Embryonic facial prominence (tissue), 1 donor: ENCODE results near the gene EFCC1.

Experiments used
- DNase-seq: peaks from one replicate; pipeline ENCODE4 v3.0.0-alpha.2; 2016; ENCODE audit errors: extremely low spot score

The EFCC1 gene, protein sequence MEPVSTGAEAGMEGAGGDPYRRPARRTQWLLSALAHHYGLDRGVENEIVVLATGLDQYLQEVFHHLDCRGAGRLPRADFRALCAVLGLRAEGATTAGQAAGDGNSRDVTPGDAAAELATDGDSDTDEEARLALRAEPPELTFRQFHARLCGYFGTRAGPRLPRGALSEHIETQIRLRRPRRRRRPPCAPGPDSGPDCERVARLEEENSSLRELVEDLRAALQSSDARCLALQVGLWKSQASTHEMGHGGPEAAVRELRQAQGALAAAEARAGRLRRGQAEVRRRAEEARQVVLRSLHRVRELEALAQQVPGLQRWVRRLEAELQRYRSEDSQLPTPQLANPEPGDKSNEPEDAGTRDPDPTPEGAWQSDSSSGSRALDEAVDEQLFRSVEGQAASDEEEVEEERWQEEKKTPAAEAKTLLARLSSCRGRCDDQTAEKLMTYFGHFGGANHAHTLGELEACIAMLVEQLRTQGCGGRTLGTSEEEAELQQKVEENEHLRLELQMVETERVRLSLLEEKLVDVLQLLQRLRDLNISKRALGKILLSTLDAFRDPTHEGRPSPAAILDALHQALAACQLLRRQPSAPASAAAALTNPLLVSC

DNA sequence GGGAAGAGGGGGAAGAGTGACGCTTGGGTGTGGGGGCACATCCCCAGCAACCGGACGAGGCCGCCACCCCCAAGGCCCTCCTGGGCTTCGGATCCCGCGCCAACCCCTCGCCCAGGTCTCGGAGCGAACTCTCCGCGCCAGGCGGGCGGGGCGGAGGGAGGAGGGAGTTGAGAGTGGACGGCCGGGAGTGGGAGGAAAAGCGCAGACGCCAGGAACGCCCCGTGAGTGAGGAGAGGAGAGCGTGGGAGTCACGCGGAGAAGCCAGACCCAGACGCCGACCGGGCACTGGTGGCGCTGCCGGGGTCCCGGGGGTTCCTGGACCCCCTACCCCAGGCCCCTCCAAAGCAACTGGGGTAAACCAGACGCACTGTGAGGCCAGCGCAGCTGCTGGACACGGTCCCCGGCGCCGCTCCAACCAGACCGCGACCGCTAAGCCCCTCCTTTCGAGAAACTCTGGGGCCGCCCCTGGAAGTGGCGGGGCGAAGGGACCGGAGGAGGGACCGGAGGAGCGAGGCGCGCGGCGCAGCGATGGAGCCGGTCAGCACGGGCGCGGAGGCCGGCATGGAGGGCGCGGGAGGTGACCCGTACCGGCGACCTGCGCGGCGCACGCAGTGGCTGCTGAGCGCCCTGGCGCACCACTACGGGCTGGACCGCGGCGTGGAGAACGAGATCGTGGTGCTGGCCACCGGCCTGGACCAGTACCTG lies at the start of gene EFCC1:
Gene EFCC1 (plus strand): TSS at position 204 of the 705 bp plus-strand sequence. CDS start 325 bp downstream, at position 529.
- DNase-seq = no peak

DNA sequence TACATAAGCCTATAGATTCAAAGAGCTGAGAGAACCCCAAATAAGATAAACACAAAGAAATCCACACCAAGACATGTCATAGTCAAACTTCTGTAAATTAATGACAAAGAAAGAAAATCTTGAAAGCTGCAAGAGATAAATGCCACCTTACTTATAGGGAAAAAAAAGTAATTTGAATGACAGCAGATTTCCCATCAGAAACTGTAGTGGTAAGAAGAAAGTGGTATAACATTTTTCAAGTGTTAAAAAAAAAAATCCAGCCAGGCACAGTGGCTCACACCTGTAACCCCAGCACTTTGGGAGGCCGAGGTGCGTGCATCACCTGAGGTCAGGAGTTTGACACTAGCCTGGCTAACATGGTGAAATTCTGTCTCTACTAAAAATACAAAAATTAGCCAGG lies 44.7 kb upstream of the EFCC1 start:
- DNase-seq = no peak

DNA sequence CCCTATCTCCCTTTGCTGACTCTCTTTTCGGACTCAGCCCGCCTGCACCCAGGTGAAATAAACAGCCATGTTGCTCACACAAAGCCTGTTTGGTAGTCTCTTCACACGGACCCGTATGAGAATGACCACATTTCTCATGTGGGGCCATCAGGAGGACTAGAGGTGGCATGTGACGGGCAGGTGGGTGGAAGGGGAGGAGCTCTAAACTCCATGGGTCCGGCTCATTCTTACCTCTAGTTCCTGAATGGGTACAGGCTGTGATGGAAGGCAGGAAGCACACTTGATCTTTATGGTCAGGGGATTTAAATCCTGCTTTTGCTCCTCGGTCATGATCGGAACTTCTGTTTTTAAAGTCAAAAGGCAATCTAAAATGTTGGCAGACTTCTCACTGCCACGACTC lies 35.8 kb upstream of the EFCC1 start:
- DNase-seq = no peak

DNA sequence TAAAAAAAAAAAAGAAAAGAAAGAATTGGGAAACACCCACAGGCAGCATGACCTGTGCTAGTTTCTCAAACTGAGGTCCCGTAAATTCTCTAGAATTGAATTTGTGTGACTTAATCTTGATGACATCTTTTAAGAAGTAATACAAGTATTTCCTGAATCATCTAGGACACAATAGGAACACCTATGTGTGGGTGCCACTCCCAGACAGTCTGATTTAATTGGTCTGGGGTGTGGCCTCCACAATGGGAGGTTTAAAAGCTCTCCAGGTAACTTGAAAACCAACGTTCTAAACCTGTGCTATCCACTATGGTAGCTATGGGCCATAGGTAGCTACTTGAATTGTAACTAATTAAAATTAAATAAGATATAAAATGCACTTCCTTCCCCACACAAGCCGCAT lies 35.3 kb upstream of the EFCC1 start:
- DNase-seq = no peak

DNA sequence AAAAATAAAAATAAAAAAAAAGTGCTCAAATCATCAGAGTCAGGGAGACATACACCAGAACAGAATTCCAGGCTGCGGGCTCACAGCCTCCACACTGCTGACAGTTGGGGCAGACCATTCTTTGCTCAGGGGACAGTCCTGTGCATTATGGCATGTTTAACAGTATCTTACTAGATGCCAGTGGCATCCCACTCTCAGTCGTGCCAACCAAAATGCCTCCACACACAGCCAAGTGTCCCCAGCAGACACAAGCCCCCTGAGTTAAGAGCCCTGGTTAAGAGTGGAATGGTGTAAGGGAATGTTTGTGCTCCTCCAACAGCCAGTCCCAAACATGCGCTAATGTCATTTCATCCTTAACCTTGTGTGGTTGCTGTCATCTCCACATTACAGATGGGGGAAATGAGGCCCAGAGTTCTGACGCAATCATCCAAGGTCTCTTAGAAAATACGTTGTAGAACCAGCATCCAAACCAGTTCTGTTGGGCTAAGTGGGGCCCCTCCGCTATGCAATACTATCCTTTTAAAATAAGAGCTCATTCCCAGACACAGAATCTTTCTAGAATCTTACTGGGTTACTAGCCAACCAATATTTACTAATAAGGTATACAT lies 33.3 kb upstream of the EFCC1 start:
- DNase-seq = no peak

DNA sequence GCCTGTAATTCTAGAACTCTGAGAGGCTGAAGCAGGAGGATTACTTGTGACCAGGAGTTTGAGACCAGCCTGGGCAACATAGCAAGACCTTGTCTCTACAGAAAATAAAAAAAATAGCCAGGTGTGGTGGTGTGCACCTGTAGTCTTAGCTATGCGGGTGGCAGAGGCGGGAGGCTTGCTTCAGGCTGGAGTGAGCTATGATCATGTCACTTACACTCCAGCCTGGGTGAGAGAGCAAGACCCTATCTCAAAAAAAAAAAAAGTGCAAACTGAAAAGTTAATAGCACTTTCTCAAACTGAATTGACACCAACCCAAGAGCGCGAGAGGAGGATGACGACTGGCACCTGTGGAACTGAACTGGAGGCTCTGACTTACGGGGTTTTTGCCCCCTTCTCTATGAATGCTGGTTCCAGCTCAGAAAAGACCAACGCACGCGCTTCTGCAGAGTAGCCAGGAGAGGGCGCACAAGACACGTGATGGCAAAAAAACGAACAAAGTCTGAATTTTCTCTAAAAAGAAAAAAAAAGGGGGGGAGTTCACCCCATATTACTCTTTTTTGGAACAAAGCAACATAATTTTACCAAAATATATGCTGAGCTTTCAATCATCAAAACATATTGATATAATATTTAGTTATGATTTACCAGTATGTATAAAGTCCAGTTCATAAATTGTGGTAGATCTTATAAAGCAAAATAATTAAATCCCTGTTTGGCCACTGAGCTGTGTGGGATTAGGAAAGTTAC lies 30.9 kb upstream of the EFCC1 start:
- DNase-seq = peak; percentile 32

DNA sequence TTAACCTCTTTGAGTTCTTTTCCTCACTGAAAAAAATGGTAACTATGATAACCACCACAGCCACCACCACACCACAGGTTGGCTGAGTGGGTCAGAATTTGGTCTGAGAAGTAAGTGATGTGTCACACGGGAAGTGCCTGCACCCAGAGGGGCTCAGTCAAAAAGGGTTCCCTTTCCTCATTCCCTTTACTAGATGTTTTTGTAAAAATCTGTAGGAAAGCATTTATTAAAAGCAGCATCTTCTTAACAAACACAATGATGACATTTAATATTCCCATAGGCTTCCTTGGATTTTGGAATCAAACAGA lies 30.4 kb upstream of the EFCC1 start:
- no peak for DNase-seq

DNA sequence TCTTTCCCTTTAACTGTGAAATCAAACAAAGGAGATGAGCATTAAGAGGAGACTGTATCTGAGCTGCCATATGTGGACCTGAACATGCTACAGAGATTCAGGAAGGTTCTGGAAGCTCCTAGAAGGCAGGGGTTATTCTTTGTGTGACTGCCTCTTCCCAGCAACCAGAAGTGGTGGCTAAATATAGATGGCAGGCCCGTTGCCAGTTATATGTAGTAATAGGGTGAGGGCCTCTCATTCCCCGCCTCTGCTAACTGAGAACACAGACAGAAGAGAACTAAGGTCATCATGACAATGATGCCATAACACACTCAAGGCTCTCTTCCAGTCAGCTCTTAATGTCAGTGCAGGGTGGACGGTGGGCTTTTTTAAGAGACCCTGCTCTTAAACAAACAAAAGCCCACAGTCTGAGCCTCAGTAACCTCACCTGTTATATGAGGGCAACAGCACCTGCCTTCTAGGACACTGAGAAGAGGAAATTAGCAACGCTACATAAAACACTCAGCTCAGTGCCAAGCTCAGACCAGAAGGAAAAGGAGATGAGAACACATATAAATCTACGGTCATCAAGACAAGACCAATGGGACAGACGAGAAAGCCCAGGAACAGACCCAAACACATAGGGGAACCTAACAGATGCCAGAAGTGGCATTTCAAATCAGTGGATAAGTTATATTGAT lies 29.5 kb upstream of the EFCC1 start:
- no peak for DNase-seq

DNA sequence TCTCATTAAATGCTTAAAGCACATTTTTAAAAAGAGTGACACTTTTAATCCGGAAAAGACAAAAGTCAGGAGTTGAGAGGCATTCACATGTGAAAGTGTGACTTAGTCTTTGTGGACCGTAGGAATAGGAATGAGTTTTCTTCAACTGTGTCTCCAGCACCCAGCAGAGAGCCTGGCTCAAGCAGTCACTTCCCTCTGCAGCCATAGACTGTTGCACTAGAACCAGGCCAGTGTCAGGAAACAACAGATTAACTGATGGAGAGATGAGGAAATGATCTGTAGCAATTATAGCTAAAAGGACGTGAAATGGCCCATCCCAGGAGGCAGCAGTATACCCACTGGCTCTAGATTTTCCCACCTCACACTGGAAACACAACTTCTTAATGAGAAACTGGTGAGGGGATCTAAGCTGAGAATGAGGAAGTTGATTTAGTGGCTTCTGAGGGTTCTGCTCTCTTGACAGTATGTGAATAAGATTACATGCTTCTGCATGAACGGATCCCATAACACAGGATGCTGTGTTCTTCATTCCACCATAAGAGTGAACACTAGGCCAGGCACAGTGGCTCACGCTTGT lies 27.0 kb upstream of the EFCC1 start:
- no peak for DNase-seq

DNA sequence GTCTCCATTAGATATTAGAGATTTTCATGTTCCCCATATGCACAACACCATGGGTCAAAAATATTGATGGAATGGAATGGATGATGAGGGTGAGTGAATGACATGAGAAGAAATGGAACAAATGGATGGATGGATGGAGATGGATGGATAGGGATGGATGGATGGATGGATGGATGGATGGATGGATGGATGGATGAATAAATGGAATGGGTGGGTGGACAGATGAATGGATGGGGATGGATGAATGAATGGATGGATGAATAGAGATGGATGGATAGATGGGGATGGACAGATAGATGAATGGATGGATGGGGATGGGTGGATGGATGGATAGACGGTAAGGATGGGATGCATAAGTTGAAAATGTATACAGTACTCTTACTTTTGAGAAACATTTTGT lies 25.8 kb upstream of the EFCC1 start:
- DNase-seq = no peak

DNA sequence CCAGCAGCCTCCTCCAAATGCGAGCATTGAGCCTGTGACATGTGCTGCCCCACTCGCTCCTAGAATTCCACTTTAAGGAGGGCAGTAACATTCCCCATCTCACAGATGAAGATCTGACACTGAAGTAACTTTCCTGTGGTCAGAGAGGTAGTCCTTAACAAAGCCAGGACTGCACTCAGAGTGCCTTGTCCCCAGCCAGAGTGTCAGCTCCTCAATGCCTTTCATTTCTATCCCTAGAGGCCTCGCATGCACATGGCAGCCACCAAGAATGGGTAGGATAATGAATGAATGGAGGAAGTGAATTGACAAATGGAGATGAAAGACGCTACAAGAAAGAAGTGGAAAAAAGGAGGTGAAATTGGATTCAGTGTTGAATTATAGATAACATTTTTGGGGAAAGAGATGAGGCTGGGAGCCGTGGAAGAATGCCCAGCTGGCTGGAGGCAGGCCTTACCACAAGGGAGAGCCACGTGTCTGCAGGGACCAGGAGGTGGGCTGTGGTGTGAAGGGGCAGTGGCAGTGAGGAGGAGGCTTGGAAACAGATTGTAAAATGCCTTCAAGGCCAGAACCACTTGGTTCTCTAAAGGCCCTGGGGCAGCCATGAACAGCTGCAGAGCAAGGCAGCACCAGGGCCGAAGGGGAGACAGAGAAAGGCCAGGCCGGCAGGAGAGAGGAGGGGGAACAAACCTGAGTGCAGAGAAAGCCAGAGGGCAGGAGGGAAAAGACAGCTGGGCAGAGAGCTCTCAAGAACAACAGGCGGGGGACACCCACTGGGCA lies 17.6 kb upstream of the EFCC1 start:
- no peak for DNase-seq

DNA sequence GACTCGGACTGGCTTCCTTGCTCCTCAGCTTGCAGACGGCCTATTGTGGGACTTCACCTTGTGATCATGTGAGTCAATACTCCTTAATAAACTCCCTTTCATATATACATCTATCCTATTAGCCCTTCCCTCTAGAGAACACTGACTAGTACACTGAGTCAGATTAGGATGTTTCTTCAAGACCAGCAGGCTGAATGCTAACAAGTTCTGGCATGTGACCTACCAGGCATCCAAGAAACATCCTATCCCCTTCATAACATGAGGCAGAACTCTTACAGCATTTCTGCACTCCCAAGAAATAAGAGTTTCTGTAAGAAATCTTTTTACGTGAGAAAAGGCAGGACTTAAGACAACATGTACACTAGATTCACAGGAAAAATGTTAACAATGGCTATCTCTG lies 16.5 kb upstream of the EFCC1 start:
- DNase-seq = no peak

DNA sequence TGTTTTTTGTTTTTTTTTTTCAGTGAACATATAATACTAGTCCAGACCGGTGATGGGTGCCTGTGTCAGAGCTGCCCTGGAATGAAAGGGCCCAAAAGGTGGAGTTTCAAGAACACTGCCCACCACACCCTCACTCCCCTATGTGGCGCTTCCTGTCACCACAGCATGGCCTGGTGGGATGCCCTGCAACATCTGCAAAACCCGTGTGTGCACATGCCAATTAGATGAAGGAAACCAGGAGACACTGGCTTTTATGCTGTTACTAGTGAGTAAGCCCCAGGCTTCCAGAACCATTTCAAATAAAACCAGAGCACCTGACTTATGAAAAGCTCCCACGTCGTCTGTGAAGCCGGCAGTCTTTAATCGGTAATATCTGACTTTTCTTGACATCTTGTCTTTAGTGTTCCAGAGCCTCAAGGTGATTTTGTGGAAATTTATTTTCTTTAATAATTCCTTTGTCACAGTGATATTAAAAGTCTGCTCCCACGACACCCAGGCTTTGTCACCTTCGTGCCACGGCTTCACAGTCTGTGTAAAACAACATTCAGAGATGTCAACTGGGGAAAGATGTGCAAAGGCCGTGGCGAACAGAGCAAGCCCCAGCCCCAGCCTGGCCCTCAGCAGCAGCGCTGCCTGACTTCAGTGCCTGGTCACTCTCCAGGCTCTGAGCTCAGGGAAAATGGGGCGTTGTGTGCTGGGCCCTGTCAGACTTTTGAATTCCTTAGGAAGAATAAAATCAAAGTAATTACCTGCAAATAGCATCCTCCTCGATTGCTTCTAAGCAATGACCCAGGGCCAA lies 13.6 kb upstream of the EFCC1 start:
- no peak for DNase-seq

DNA sequence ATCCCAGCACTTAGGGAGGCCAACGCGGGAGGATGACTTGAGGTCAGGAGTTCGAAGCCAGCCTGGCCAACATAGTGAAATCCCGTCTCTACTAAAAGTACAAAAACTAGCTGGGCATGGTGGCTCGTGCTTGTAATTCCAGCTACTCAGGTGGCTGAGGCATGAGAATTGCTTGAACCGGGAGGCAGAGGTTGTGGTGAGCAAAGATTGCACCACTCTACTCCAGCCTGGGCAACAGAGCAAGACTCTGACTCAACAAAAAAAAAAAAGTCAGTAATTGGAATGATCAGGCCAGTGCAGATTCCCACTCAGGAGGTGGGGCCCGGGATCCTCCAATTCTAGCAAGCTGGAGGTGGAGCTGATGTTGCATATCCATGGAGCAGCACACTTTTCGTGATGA lies 12.8 kb upstream of the EFCC1 start:
- no peak for DNase-seq

DNA sequence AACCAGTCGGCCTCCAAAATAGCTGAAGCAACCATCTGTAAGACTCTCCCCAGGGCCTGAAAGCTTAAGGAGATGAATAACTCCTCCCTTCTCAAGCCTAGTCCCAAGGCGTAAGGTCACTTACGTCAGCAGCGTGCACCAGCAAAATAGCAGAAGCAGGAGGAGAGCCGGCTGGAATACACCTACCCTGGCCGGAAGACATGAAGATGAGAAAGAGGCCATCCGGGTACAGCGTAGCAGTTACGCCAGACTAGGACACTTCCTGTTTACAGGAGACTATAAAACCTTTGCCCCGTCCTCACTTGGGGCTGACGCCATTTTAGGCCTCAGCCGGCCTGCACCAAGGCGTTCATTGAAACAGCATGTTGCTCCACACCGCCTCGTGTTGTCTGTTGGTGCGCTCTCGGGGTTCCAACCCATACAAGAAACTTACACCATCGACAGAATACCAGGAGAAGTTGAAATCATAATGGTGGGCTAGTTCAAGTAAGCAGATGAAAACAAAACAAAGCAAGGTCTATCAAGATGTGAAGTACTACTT lies 9.7 kb upstream of the EFCC1 start:
- DNase-seq = no peak

DNA sequence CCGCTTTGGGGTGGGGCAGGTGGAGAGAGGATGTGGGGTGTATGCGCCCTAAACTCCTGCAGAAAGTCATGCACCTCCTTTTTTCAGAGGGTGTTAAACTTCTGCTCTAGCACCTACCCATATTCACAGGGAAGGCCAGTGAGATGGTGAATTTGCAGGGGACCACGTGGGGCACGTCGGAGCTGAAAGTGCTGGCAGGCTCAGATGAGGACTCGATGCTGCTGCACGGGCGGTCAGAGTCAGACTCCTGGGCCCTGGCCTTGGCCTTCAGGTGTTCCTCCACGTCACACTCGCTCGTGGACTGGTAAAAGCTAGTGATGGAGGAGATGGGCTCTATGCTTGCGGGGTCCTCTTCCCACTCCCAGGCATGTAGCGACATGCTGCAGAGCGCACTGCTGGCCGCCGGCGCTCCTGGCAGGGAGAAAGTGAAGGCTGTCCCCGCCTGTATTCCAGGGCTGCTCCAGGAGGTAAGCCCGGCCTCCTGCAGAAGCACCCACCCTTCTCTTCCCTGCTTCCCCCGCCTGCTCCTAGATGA lies 8.1 kb upstream of the EFCC1 start:
- no peak for DNase-seq

DNA sequence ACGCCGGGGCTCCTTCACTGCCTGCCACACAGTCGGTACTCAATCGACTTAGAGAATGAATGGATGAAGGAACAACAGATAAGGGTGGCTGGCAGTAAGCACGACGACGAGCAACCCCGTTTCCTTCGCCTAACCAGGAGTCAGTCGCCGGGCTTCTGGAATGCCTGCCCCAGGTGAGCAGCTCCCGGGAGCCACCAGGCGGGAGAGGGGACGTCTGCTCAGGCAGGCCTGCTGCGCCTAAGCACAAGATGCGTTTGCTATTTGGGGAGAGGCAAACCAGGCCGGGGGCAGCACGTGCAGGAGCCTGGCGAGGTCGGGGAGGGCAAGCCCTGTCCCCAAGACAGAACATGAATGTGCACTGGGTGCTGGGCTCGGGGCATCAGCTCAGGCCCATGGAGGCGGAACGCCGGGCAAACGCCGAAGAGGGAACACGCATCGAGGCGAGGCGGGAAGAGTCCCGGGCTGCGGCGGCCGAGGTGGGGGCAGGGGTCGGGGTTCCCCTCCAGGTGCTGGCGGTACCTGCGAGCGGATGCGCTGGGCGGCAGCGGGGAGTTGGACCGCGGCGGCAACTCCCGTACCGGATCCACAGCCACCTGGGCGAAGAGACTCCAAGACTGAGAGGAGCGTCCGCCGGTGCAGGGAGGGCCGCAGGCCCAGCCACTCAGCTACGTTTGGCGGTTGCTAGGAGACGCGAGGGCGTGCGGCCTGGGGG lies 7.5 kb upstream of the EFCC1 start, which contains the start of gene CFAP92:
Gene CFAP92 (minus strand): TSS at position 616 of the 712 bp plus-strand sequence. CDS start 772 bp downstream, outside the sequence.
- peak; percentile 59 for DNase-seq

DNA sequence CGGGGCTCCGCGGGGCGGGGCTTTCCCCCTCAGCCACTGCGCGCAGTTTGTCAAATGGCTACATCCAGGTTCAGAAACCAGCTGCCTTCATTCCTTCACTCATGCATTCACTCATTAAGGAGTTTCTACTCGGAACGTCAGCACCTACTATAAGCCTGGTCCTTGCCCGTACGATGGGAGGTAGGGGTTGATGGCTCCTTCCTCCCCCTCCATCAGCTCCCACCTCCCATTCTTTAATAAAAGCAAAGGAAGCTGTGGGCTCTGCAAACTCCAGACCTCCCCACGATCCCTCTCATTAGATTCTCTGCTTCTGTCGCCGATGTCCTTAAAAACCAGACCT lies 7.0 kb upstream of the EFCC1 start:
- DNase-seq = no peak
